Measurements from ENCODE around the gene VAV2. TPM values are rescaled to one million over a fixed set of nuclear protein-coding genes. Genes with fewer than 3 reads are reported as not detected.

Gene VAV2
- total RNA-seq, 2 experiments from 2014 or later = 5.1 to 5.5 TPM

- no peak overlapping the region for H3K27ac Mint-ChIP-seq
- CTCF ChIA-PET = interaction anchor here (0.7 to 1.1 kb wide), 2 partner anchors 15 to 196 kb away, joined by 3 to 4 read pairs; no protein-coding TSS in a partner anchor
- no peaks in the 10 kb centered on the region for H3K4me1 Mint-ChIP-seq
- no peak overlapping the region for H3K4me3 Mint-ChIP-seq
- DNase-seq (no peak), ATAC-seq (no peak)
- H3K36me3 Mint-ChIP-seq = no peaks in the 10 kb centered on the region
- H3K27me3 Mint-ChIP-seq = no peaks in the 10 kb centered on the region
- no peaks in the 10 kb centered on the region for H3K9me3 Mint-ChIP-seq (ENCODE audit: low read depth)
These were observed 13.8 kb downstream of the VAV2 start for GRCh38 chr9:133978226-133978898.

DNA sequence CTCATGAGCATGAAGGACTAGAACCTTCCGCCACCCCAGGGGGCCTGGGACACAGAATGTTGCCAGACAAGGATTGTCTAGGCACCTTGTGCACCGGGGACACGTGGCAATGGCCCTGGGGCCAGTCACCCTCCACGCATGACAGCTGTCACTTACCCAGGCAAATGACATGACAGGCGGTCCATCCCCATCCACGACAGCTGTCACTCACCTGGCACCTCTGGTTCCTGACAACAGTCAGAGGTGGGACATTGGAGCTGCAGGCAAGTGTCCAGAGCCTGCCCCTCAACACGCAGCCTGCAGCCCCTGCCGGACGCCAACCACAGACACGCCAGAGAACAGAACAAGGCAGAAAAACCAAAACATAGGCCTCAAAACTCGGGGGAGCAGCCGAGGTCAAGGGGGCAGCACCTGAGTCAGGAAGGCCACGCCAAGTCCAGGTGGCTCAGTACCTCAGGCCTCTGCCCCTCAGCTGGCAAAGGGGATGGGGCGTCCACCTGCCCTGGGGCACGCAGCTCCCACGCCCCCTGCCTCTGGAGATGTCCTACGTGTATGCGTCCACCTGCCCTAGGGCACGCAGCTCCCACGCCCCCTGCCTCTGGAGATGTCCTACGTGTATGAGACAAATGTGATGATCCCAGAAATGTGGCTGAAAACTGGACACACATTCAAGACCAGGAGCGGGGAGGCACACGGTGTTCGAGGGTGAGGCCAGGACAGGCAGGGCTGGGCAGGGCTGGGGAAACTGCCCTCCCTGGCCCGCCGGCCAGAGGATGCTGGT lies 14.5 kb downstream of the VAV2 start:
- Mint-ChIP-seq H3K4me1 (no peaks in the 10 kb centered on the region), H3K36me3 (no peaks in the 10 kb centered on the region), H3K27ac (no peak overlapping the region), H3K27me3 (no peaks in the 10 kb centered on the region), H3K4me3 (no peak overlapping the region), H3K9me3 (ENCODE audit: low read depth) (no peaks in the 10 kb centered on the region)
- DNase-seq (no peak), ATAC-seq (no peak)
- CTCF ChIA-PET = interaction anchor here (1.3 kb wide), 1 partner anchor 17 kb away, joined by 6 read pairs; no protein-coding TSS in a partner anchor

- H3K9me3 Mint-ChIP-seq (ENCODE audit: low read depth) = no peaks in the 10 kb centered on the region
- no peak overlapping the region for H3K4me3 Mint-ChIP-seq
- CTCF ChIA-PET = interaction anchor here (1.3 kb wide), 1 partner anchor 18 kb away, joined by 6 read pairs; no protein-coding TSS in a partner anchor
- ATAC-seq = no peak
- H3K36me3 Mint-ChIP-seq = no peaks in the 10 kb centered on the region
- no peaks in the 10 kb centered on the region for H3K4me1 Mint-ChIP-seq
- no peak overlapping the region for H3K27ac Mint-ChIP-seq
- no peak for DNase-seq
- no peaks in the 10 kb centered on the region for H3K27me3 Mint-ChIP-seq
These were observed 15.2 kb downstream of the VAV2 start for GRCh38 chr9:133976887-133977286.

GRCh38 chr9:133976191-133976861 lies 15.8 kb downstream of the VAV2 start:
- CTCF ChIA-PET = interaction anchor here (1.3 kb wide), 1 partner anchor 18 kb away, joined by 6 read pairs; no protein-coding TSS in a partner anchor
- Mint-ChIP-seq H3K36me3 (no peaks in the 10 kb centered on the region), H3K27ac (no peak overlapping the region), H3K4me3 (no peak overlapping the region), H3K9me3 (ENCODE audit: low read depth) (no peaks in the 10 kb centered on the region), H3K27me3 (no peaks in the 10 kb centered on the region), H3K4me1 (no peaks in the 10 kb centered on the region)
- ATAC-seq (no peak), DNase-seq (no peak)

- no peaks in the 10 kb centered on the region for H3K4me1 Mint-ChIP-seq
- CTCF ChIA-PET = no interaction called here
- H3K27ac Mint-ChIP-seq = no peak overlapping the region
- H3K4me3 Mint-ChIP-seq = no peak overlapping the region
- ATAC-seq (no peak), DNase-seq (no peak)
- H3K9me3 Mint-ChIP-seq (ENCODE audit: low read depth) = no peaks in the 10 kb centered on the region
- no peaks in the 10 kb centered on the region for H3K27me3 Mint-ChIP-seq
- H3K36me3 Mint-ChIP-seq = no peaks in the 10 kb centered on the region
These were observed 16.6 kb downstream of the VAV2 start for GRCh38 chr9:133975511-133975910.

GRCh38 chr9:133974631-133975341 lies 17.3 kb downstream of the VAV2 start:
- Mint-ChIP-seq H3K36me3 (no peaks in the 10 kb centered on the region), H3K27me3 (no peaks in the 10 kb centered on the region), H3K9me3 (ENCODE audit: low read depth) (no peaks in the 10 kb centered on the region), H3K4me1 (no peaks in the 10 kb centered on the region), H3K4me3 (no peak overlapping the region), H3K27ac (no peak overlapping the region)
- CTCF ChIA-PET = no interaction called here
- no peak for DNase-seq
- ATAC-seq = no peak

GRCh38 chr9:133973791-133974630 lies 18.1 kb downstream of the VAV2 start:
- Mint-ChIP-seq H3K9me3 (ENCODE audit: low read depth) (no peaks in the 10 kb centered on the region), H3K27ac (no peak overlapping the region), H3K36me3 (no peaks in the 10 kb centered on the region), H3K4me3 (no peak overlapping the region), H3K27me3 (no peaks in the 10 kb centered on the region), H3K4me1 (no peaks in the 10 kb centered on the region)
- ATAC-seq (no peak), DNase-seq (no peak)
- CTCF ChIA-PET = no interaction called here

- Mint-ChIP-seq H3K27ac (no peak overlapping the region), H3K27me3 (no peaks in the 10 kb centered on the region), H3K36me3 (no peaks in the 10 kb centered on the region), H3K4me1 (no peaks in the 10 kb centered on the region), H3K4me3 (no peak overlapping the region), H3K9me3 (ENCODE audit: low read depth) (no peaks in the 10 kb centered on the region)
- DNase-seq (no peak), ATAC-seq (no peak)
- CTCF ChIA-PET = no interaction called here
These were observed 18.9 kb downstream of the VAV2 start for GRCh38 chr9:133973111-133973790.

GRCh38 chr9:133971981-133972941 lies 19.9 kb downstream of the VAV2 start:
- no peaks in the 10 kb centered on the region for H3K9me3 Mint-ChIP-seq (ENCODE audit: low read depth)
- ATAC-seq (no peak), DNase-seq (no peak)
- CTCF ChIA-PET = no interaction called here
- no peaks in the 10 kb centered on the region for H3K4me1 Mint-ChIP-seq
- no peak overlapping the region for H3K27ac Mint-ChIP-seq
- no peaks in the 10 kb centered on the region for H3K36me3 Mint-ChIP-seq
- no peaks in the 10 kb centered on the region for H3K27me3 Mint-ChIP-seq
- no peak overlapping the region for H3K4me3 Mint-ChIP-seq

- H3K4me1 Mint-ChIP-seq = no peaks in the 10 kb centered on the region
- ATAC-seq (no peak), DNase-seq (no peak)
- H3K27me3 Mint-ChIP-seq = no peaks in the 10 kb centered on the region
- H3K9me3 Mint-ChIP-seq (ENCODE audit: low read depth) = no peaks in the 10 kb centered on the region
- CTCF ChIA-PET = no interaction called here
- no peak overlapping the region for H3K27ac Mint-ChIP-seq
- no peaks in the 10 kb centered on the region for H3K36me3 Mint-ChIP-seq
- no peak overlapping the region for H3K4me3 Mint-ChIP-seq
These were observed 20.8 kb downstream of the VAV2 start for GRCh38 chr9:133971121-133971951.

DNA sequence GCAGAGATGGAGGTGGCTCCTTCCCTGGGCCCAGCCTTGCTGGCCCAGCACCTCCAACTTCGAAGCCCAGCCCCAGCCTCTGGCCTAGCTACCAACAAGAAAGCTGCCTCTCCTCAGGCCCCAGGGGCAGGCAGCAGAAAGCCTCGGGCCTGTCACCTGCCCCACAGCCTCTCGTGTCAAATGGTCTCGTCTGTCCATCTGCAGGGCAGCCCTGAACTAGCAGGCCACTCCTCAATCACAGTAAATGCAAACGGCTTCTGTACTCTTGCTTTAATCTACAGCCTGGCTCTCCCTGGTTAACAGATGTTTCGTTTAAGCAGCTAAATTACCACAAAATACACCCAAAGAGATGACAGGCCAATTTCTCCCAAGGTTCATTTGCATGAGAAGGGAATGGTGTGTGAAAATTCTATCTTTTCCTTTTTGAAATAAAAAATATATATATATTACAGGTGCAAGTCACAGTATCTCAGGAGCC lies 21.5 kb downstream of the VAV2 start:
- H3K4me3 Mint-ChIP-seq = no peak overlapping the region
- CTCF ChIA-PET = no interaction called here
- H3K4me1 Mint-ChIP-seq = no peaks in the 10 kb centered on the region
- DNase-seq = no peak
- ATAC-seq = no peak
- H3K36me3 Mint-ChIP-seq = no peaks in the 10 kb centered on the region
- no peak overlapping the region for H3K27ac Mint-ChIP-seq
- no peaks in the 10 kb centered on the region for H3K27me3 Mint-ChIP-seq
- H3K9me3 Mint-ChIP-seq (ENCODE audit: low read depth) = no peaks in the 10 kb centered on the region

Measured in activated CD8-positive, alpha-beta memory T cell treated with anti-CD3 and anti-CD28 coated beads, Interleukin-2, amount 10 ng/mL, durations not matched to agents 7 days and 5 days (primary cell).